Measurements from ENCODE around the gene PLEKHH2. TPM values are rescaled to one million over a fixed set of nuclear protein-coding genes. Genes with fewer than 3 reads are reported as not detected.

Gene PLEKHH2
- total RNA-seq, 1 donor from 2014 or later, result 2.1 TPM

- H3K27ac Mint-ChIP-seq (ENCODE audit: unreplicated experiment), result no peak overlapping the region
- no peaks in the 10 kb centered on the region for H3K27me3 Mint-ChIP-seq (ENCODE audit: low read depth)
- DNase-seq (ENCODE audit: low read depth, low spot score), result no peak
- no peaks in the 10 kb centered on the region for H3K4me1 Mint-ChIP-seq
- no peaks in the 10 kb centered on the region for H3K9me3 Mint-ChIP-seq
- H3K36me3 Mint-ChIP-seq (ENCODE audit: low read depth), result no peaks in the 10 kb centered on the region
- H3K4me3 Mint-ChIP-seq, result no peak overlapping the region
- no peak for TF ChIP-seq CTCF (conservative IDR thresholded peaks at IDR 0.05)
These were observed 100.8 kb downstream of the PLEKHH2 start for GRCh38 chr2:43737855-43738254.

- no peaks in the 10 kb centered on the region for H3K27me3 Mint-ChIP-seq (ENCODE audit: low read depth)
- H3K36me3 Mint-ChIP-seq (ENCODE audit: low read depth), result no peaks in the 10 kb centered on the region
- no peaks in the 10 kb centered on the region for H3K9me3 Mint-ChIP-seq
- no peak for TF ChIP-seq CTCF (conservative IDR thresholded peaks at IDR 0.05)
- H3K27ac Mint-ChIP-seq (ENCODE audit: unreplicated experiment), result no peak overlapping the region
- no peaks in the 10 kb centered on the region for H3K4me1 Mint-ChIP-seq
- no peak for DNase-seq (ENCODE audit: low read depth, low spot score)
- H3K4me3 Mint-ChIP-seq, result no peak overlapping the region
These were observed 101.2 kb downstream of the PLEKHH2 start for GRCh38 chr2:43738257-43738656.

- no peak overlapping the region for H3K27ac Mint-ChIP-seq (ENCODE audit: unreplicated experiment)
- no peaks in the 10 kb centered on the region for H3K9me3 Mint-ChIP-seq
- no peaks in the 10 kb centered on the region for H3K36me3 Mint-ChIP-seq (ENCODE audit: low read depth)
- H3K27me3 Mint-ChIP-seq (ENCODE audit: low read depth), result no peaks in the 10 kb centered on the region
- no peak for TF ChIP-seq CTCF (conservative IDR thresholded peaks at IDR 0.05)
- no peaks in the 10 kb centered on the region for H3K4me1 Mint-ChIP-seq
- H3K4me3 Mint-ChIP-seq, result no peak overlapping the region
- DNase-seq (ENCODE audit: low read depth, low spot score), result no peak
These were observed 106.6 kb downstream of the PLEKHH2 start for GRCh38 chr2:43743706-43744105.

GRCh38 chr2:43745457-43745856, 108.4 kb downstream of the PLEKHH2 start:
- no peak for TF ChIP-seq CTCF (conservative IDR thresholded peaks at IDR 0.05)

GRCh38 chr2:43748333-43748732, 111.3 kb downstream of the PLEKHH2 start:
- no peak overlapping the region for H3K4me3 Mint-ChIP-seq

More at GRCh38 chr2:43745457-43745856, 108.4 kb downstream of the PLEKHH2 start:
- Mint-ChIP-seq H3K9me3 (no peaks in the 10 kb centered on the region), H3K4me1 (no peaks in the 10 kb centered on the region), H3K27me3 (ENCODE audit: low read depth) (no peaks in the 10 kb centered on the region), H3K27ac (ENCODE audit: unreplicated experiment) (no peak overlapping the region), H3K36me3 (ENCODE audit: low read depth) (no peaks in the 10 kb centered on the region), H3K4me3 (no peak overlapping the region)
- no peak for DNase-seq (ENCODE audit: low read depth, low spot score)

More at GRCh38 chr2:43748333-43748732, 111.3 kb downstream of the PLEKHH2 start:
- H3K9me3 Mint-ChIP-seq, result no peaks in the 10 kb centered on the region
- DNase-seq (ENCODE audit: low read depth, low spot score), result no peak
- H3K36me3 Mint-ChIP-seq (ENCODE audit: low read depth), result no peaks in the 10 kb centered on the region
- H3K27ac Mint-ChIP-seq (ENCODE audit: unreplicated experiment), result no peak overlapping the region
- no peaks in the 10 kb centered on the region for H3K4me1 Mint-ChIP-seq
- H3K27me3 Mint-ChIP-seq (ENCODE audit: low read depth), result no peaks in the 10 kb centered on the region
- TF ChIP-seq CTCF (conservative IDR thresholded peaks at IDR 0.05), result no peak
